PC-9 (cell line): ENCODE results near the gene COMMD10. TPM values are rescaled to one million over a fixed set of nuclear protein-coding genes. Genes with fewer than 3 reads are reported as not detected.

Source experiments
- BruUV-seq: library from RNA; stranded (reverse); fragments of 400-500 nt; replicated peaks from 2 replicates; lab custom pipeline; 2021; lab: Mats Ljungman, UMichigan
- CTCF ChIA-PET: fragments of 300-600 bp; sonication (Branson Sonifier 250); formaldehyde crosslinking; loops from one replicate; lab custom pipeline; 2022; ENCODE audit warnings: antibody characterized with exemption; lab: Charles Lee
- POLR2A ChIA-PET: fragments of 300-600 bp; sonication (Branson Sonifier 250); formaldehyde crosslinking; loops from one replicate; lab custom pipeline; 2022; ENCODE audit warnings: antibody characterized with exemption; ENCODE audit not compliant: unreplicated experiment; lab: Charles Lee
- DNase-seq, 2 experiments: peaks; one replicate each; pipeline versions ENCODE4 v3.0.0 to v3.0.0-alpha.2; 2015 to 2022; ENCODE audit warnings: mixed read lengths in 1 of 2
- H2AFZ ChIP-seq: fragments of 200-600 bp; sonication (generic); 2 replicates; pipeline ENCODE4 v1.8.1; 2017; ENCODE audit warnings: antibody characterized with exemption
- H3F3A ChIP-seq: fragments of 200-600 bp; sonication (generic); 2 replicates; pipeline ENCODE4 v1.8.1; 2017; ENCODE audit warnings: antibody characterized with exemption, mild to moderate bottlenecking, low read depth; ENCODE audit not compliant: insufficient read depth
- H3K27ac ChIP-seq: fragments of 200-600 bp; sonication (generic); 2 replicates; pipeline ENCODE4 v1.6.1; 2016; ENCODE audit warnings: mixed run types
- H3K27me3 ChIP-seq: fragments of 200-600 bp; sonication (generic); 2 replicates; pipeline ENCODE4 v1.6.1; 2016; ENCODE audit warnings: low read depth, mixed run types; ENCODE audit not compliant: insufficient read depth
- H3K36me3 ChIP-seq: fragments of 200-600 bp; sonication (generic); 2 replicates; pipeline ENCODE4 v1.6.1; 2016; ENCODE audit warnings: low read depth, mixed run types
- H3K4me1 ChIP-seq: fragments of 200-600 bp; sonication (generic); replicated peaks from 2 replicates; pipeline ENCODE4 v1.6.1; 2016; ENCODE audit warnings: mixed run types; ENCODE audit not compliant: insufficient read depth
- H3K4me2 ChIP-seq: fragments of 200-600 bp; sonication (generic); 2 replicates; pipeline ENCODE4 v1.6.1; 2017; ENCODE audit warnings: mixed run types
- H3K4me3 ChIP-seq: fragments of 200-600 bp; sonication (generic); 2 replicates; pipeline ENCODE4 v1.6.1; 2016; ENCODE audit warnings: mixed run types
- H3K79me2 ChIP-seq: fragments of 200-600 bp; sonication (generic); 2 replicates; pipeline ENCODE4 v1.6.1; 2017; ENCODE audit warnings: low read depth, mixed run types
- H3K9me2 ChIP-seq: fragments of 200-600 bp; sonication (generic); 2 replicates; pipeline ENCODE4 v1.8.1; 2017; ENCODE audit warnings: mild to moderate bottlenecking; ENCODE audit not compliant: insufficient read depth
- H3K9me3 ChIP-seq: fragments of 200-600 bp; sonication (generic); 2 replicates; pipeline ENCODE4 v1.8.1; 2016; ENCODE audit warnings: low read depth; ENCODE audit not compliant: insufficient read depth
- H4K20me1 ChIP-seq: fragments of 200-600 bp; sonication (generic); 2 replicates; pipeline ENCODE4 v1.8.1; 2017; ENCODE audit not compliant: insufficient read depth
- CTCF ChIP-seq: fragments of 200-600 bp; sonication (generic); conservative IDR thresholded peaks from 2 replicates; pipeline ENCODE4 v1.6.1; 2017; ENCODE audit warnings: mixed run types, antibody characterized with exemption, mild to moderate bottlenecking, moderate library complexity
- EZH2 ChIP-seq: fragments of 200-600 bp; sonication (generic); IDR thresholded peaks from 2 replicates; pipeline ENCODE4 v1.8.0; 2017; ENCODE audit warnings: antibody characterized with exemption, low read depth
- intact Hi-C: fragments of 100-400 bp; cut with micrococcal nuclease; formaldehyde crosslinking; loops from one replicate; pipeline ENCODE4 v1.10.0; 2022; ENCODE audit not compliant: unreplicated experiment
- total RNA-seq: library from RNA; stranded (reverse); gene quantifications from 2 replicates; pipeline ENCODE4 v1.2.3, GENCODE V29; 2021

COMMD10 gene
- total RNA-seq, 1 experiment from 2014 or later = 17.9 TPM

GRCh38 chr5:116058346-116058936 lies 26.4 kb upstream of the COMMD10 start:
- H3F3A ChIP-seq = no peaks in the 10 kb centered on the region
- intact Hi-C loops = no loop called here
- BruUV-seq = no TSS peak
- CTCF ChIA-PET = no interaction called here
- H3K9me3 ChIP-seq = no peaks in the 10 kb centered on the region
- H3K79me2 ChIP-seq = no peaks in the 10 kb centered on the region
- no peak for DNase-seq
- H3K36me3 ChIP-seq = no peaks in the 10 kb centered on the region
- no peak overlapping the region for H3K27ac ChIP-seq
- H3K4me1 ChIP-seq = no peaks in the 10 kb centered on the region
- no peaks in the 10 kb centered on the region for H4K20me1 ChIP-seq
- TF ChIP-seq EZH2 (no peak), CTCF (no peak)
- H3K27me3 ChIP-seq = 0 out of 2 replicates have a peak, but pooled peaks cover 4% of the 10 kb centered on the region
- no peak overlapping the region for H3K4me3 ChIP-seq
- no peak overlapping the region for H2AFZ ChIP-seq
- POLR2A ChIA-PET = no interaction called here
- no peaks in the 10 kb centered on the region for H3K9me2 ChIP-seq
- H3K4me2 ChIP-seq = no peak overlapping the region

GRCh38 chr5:116062352-116062751 lies 22.5 kb upstream of the COMMD10 start:
- CTCF ChIA-PET = no interaction called here
- H4K20me1 ChIP-seq = no peaks in the 10 kb centered on the region
- POLR2A ChIA-PET = no interaction called here
- no peak overlapping the region for H3K27ac ChIP-seq
- TF ChIP-seq CTCF = no peak
- TF ChIP-seq EZH2 = no peak
- 0 out of 2 replicates have a peak, but pooled peaks cover under 1% of the 10 kb centered on the region for H3K27me3 ChIP-seq
- no peaks in the 10 kb centered on the region for H3K4me1 ChIP-seq
- intact Hi-C loops = no loop called here
- no peaks in the 10 kb centered on the region for H3K9me2 ChIP-seq
- H3K4me2 ChIP-seq = no peak overlapping the region
- no peaks in the 10 kb centered on the region for H3F3A ChIP-seq
- no peaks in the 10 kb centered on the region for H3K36me3 ChIP-seq
- no peak for DNase-seq
- no peak overlapping the region for H2AFZ ChIP-seq
- no TSS peak for BruUV-seq
- no peak overlapping the region for H3K4me3 ChIP-seq
- no peaks in the 10 kb centered on the region for H3K79me2 ChIP-seq
- no peaks in the 10 kb centered on the region for H3K9me3 ChIP-seq

- H3K9me3 ChIP-seq = no peaks in the 10 kb centered on the region
- no peak overlapping the region for H2AFZ ChIP-seq
- no peak overlapping the region for H3K4me2 ChIP-seq
- no peaks in the 10 kb centered on the region for H3K79me2 ChIP-seq
- CTCF ChIA-PET = no interaction called here
- no peaks in the 10 kb centered on the region for H3K36me3 ChIP-seq
- no peaks in the 10 kb centered on the region for H3K4me1 ChIP-seq
- POLR2A ChIA-PET = no interaction called here
- no peak for DNase-seq
- H3K9me2 ChIP-seq = no peaks in the 10 kb centered on the region
- H3F3A ChIP-seq = no peaks in the 10 kb centered on the region
- TF ChIP-seq CTCF (no peak), EZH2 (no peak)
- no peaks in the 10 kb centered on the region for H4K20me1 ChIP-seq
- H3K27ac ChIP-seq = no peak overlapping the region
- H3K27me3 ChIP-seq = no peaks in the 10 kb centered on the region
- no peak overlapping the region for H3K4me3 ChIP-seq
- intact Hi-C loops = no loop called here
- no TSS peak for BruUV-seq
These were observed 20.9 kb upstream of the COMMD10 start for GRCh38 chr5:116063950-116064349.
